Stomach (tissue), 19 donors: Measurements from ENCODE around the gene PCDHGA3. TPM values are rescaled to one million over a fixed set of nuclear protein-coding genes. Genes with fewer than 3 reads are reported as not detected.
A peak's percentile ranks its signal among the peaks of the same experiment; 100 is the strongest.

Experiments used
- DNase-seq, 2 donors: peaks; one replicate each; pipeline versions ENCODE4 v3.0.0 to v3.0.0-alpha.2; 2013 to 2019
- H3K27ac ChIP-seq, 5 donors: fragments of 200-600 bp in 4 of 5; sonication (generic) in 4 of 5; one replicate each; pipeline ENCODE4 v1.5.1; 2013 to 2019; ENCODE audit warnings: mild to moderate bottlenecking in 1 of 5, moderate library complexity in 1 of 5
- H3K27me3 ChIP-seq, 3 donors: fragments of 200-600 bp; sonication (generic); one replicate each; pipeline ENCODE4 v1.5.1; 2017 to 2019; ENCODE audit warnings: mixed run types in 1 of 3
- H3K36me3 ChIP-seq, 4 donors: fragments of 200-600 bp; sonication (generic); 1 replicate in 3 of 4; 2 replicates in 1 of 4; pipeline ENCODE4 v1.5.1; 2016 to 2019
- H3K4me1 ChIP-seq, 4 donors: fragments of 200-600 bp; sonication (generic); one replicate each; pipeline ENCODE4 v1.5.1; 2016 to 2019
- H3K4me3 ChIP-seq, 4 donors: fragments of 200-600 bp; sonication (generic) in 3 of 4; one replicate each; pipeline ENCODE4 v1.5.1; 2016 to 2019; ENCODE audit warnings: mild to moderate bottlenecking in 1 of 4
- H3K9me3 ChIP-seq, 4 donors: fragments of 200-600 bp; sonication (generic); one replicate each; pipeline ENCODE4 v1.5.1; 2016 to 2019
- CTCF ChIP-seq, 7 experiments: fragments of 450-650 bp in 4 of 7; fragments of 200-600 bp in 3 of 7; sonication (generic) in 3 of 7; IDR thresholded peaks; one replicate each; pipeline ENCODE4 v1.5.1; 2016 to 2019; ENCODE audit warnings: antibody characterized with exemption in 7 of 7, control low read depth in 2 of 7, mild to moderate bottlenecking in 1 of 7
- EP300 ChIP-seq: sonication (generic); formaldehyde crosslinking; IDR thresholded peaks from one replicate; pipeline ENCODE4 v1.6.1; 2017; ENCODE audit warnings: antibody characterized with exemption
- POLR2A ChIP-seq, 4 donors: fragments of 450-650 bp; IDR thresholded peaks; one replicate each; pipeline ENCODE4 v1.6.1; 2016; ENCODE audit warnings: antibody characterized with exemption in 4 of 4, control low read depth in 2 of 4, mild to moderate bottlenecking in 1 of 4, moderate library complexity in 1 of 4
- POLR2AphosphoS5 ChIP-seq, 3 donors: sonication (generic); formaldehyde crosslinking; IDR thresholded peaks; one replicate each; pipeline ENCODE4 v1.6.1; 2016; ENCODE audit warnings: antibody characterized with exemption in 3 of 3
- WGBS, 5 donors: extraction: QIAGEN DNeasy Blood & Tissue Kit in 3 of 5; methylation state at CpG; one replicate each; pipeline versions ENCODE4 v1.1.5 to v1.1.7; 2013 to 2018; 5-methylcytosine and 5-hydroxymethylcytosine counted together
- intact Hi-C: fragments of 100-400 bp; cut with DNase I; formaldehyde crosslinking; loops from one replicate; pipeline ENCODE4 v1.15.1; 2023; ENCODE audit warnings: low total_unique reads
- long read RNA-seq, 10 donors: transcript quantifications; one replicate each; lab custom pipeline, GENCODE V29; 2026
- polyA plus RNA-seq, 3 donors: library from polyadenylated mRNA; stranded (reverse); fragments of 200-250 nt; gene quantifications; one replicate each; pipeline ENCODE4 v1.2.3, GENCODE V29; 2013
- total RNA-seq, 5 donors: library from RNA; depleted of rRNA; stranded (reverse); fragments of >200 nt; gene quantifications; one replicate each; pipeline versions ENCODE4 v1.1.0 to v1.2.3, GENCODE V29; 2014 to 2016
- donor health status: healthy with polysubstance abuse.
- donor health status: Bipolar disorder and iron deficiency.
- donor health status: healthy.

PCDHGA3 gene
- total RNA-seq (1 to 10 TPM in 3 of 5 donors, under 1 TPM in 1, not detected in 1; 0.58 to 6.7 (median 1.4) TPM), polyA plus RNA-seq (under 1 TPM in 1 of 3 donors, not detected in 2; 0.08 TPM)
- long read RNA-seq, donor 1, partial matches to known transcripts = 0 of 1 reads
- long read RNA-seq, donor 1, other reads (novel, unspliced or antisense) = 0 of 1 reads
- long read RNA-seq, donor 2, partial matches to known transcripts = 0 of 2 reads
- long read RNA-seq, donor 2, other reads (novel, unspliced or antisense) = 0 of 2 reads
- long read RNA-seq, donor 3 = 0 reads
- long read RNA-seq, donor 4 = 0 reads
- long read RNA-seq, donor 5, full-length matches to known transcripts = 8 of 8 reads
- long read RNA-seq, donor 5, partial matches to known transcripts = 0 of 8 reads
- long read RNA-seq, donor 5, other reads (novel, unspliced or antisense) = 0 of 8 reads
- long read RNA-seq, donor 6, full-length matches to known transcripts = 1 of 1 reads
- long read RNA-seq, donor 6, partial matches to known transcripts = 0 of 1 reads
- long read RNA-seq, donor 6, other reads (novel, unspliced or antisense) = 0 of 1 reads
- long read RNA-seq, donor 7, full-length matches to known transcripts = 2 of 2 reads
- long read RNA-seq, donor 7, partial matches to known transcripts = 0 of 2 reads
- long read RNA-seq, donor 7, other reads (novel, unspliced or antisense) = 0 of 2 reads
- long read RNA-seq, donor 8, partial matches to known transcripts = 0 of 1 reads
- long read RNA-seq, donor 8, other reads (novel, unspliced or antisense) = 0 of 1 reads
- long read RNA-seq, donor 9, full-length matches to known transcripts = 2 of 2 reads
- long read RNA-seq, donor 9, partial matches to known transcripts = 0 of 2 reads
- long read RNA-seq, donor 9, other reads (novel, unspliced or antisense) = 0 of 2 reads
- long read RNA-seq, donor 10, full-length matches to known transcripts = 1 of 1 reads
- long read RNA-seq, donor 10, partial matches to known transcripts = 0 of 1 reads
- long read RNA-seq, donor 10, other reads (novel, unspliced or antisense) = 0 of 1 reads

GRCh38 chr5:141343242-141343952 lies at the start of gene PCDHGA3:
Gene PCDHGA3 (plus strand): TSS chr5:141343829. CDS start chr5:141344034, 205 bp downstream.
- 17 to 25% (median 24%) methylated on average over 9 of the region's 9 CpGs for WGBS, 5 donors
- no peaks in the 10 kb centered on the region for H3K4me1 ChIP-seq
- no peak within 1 kb of the TSS for H3K27ac ChIP-seq
- no peak for TF ChIP-seq POLR2AphosphoS5 (IDR thresholded peaks at IDR 0.05)
- no peak for TF ChIP-seq CTCF (IDR thresholded peaks at IDR 0.05)
- H3K4me3 ChIP-seq = peak within 1 kb of the TSS in 2 of 4 donors; percentile 4 to 17
- peak in 1 of 2 donors; percentile 42 for DNase-seq
- peaks cover 0 to 66% (median 18%) of the 10 kb centered on the region in 3 donors for H3K27me3 ChIP-seq
- peaks cover 42 to 99% (median 96%) of the 10 kb centered on the region in 4 donors for H3K9me3 ChIP-seq
- peaks cover 0 to 8% (median 0%) of the 10 kb centered on the region in 4 donors for H3K36me3 ChIP-seq
- intact Hi-C loops = no loop called here

- peak in 1 of 2 donors; percentile 26 for DNase-seq
- H3K36me3 ChIP-seq = peaks cover 0 to 48% (median 12%) of the 10 kb centered on the region in 4 donors
- H3K9me3 ChIP-seq = peaks cover 51 to 99% (median 87%) of the 10 kb centered on the region in 4 donors
- no peaks in the 10 kb centered on the region for H3K27me3 ChIP-seq
- no peaks in the 10 kb centered on the region for H3K4me1 ChIP-seq
- H3K27ac ChIP-seq = no peak overlapping the region
- intact Hi-C loops = no loop called here
- no peak overlapping the region for H3K4me3 ChIP-seq
- 34 to 66% (median 58%) methylated on average over 4 of the region's 4 CpGs for WGBS, 5 donors
- TF ChIP-seq CTCF (IDR thresholded peaks at IDR 0.05) (no peak), EP300 (no peak), POLR2A (IDR thresholded peaks at IDR 0.05) (no peak), POLR2AphosphoS5 (IDR thresholded peaks at IDR 0.05) (no peak)
These were observed 45.3 kb upstream of the PCDHGA3 start for GRCh38 chr5:141298376-141298775.

GRCh38 chr5:141303756-141304155 lies 39.9 kb upstream of the PCDHGA3 start, which contains the start of gene SLC25A2:
Gene SLC25A2 (minus strand): TSS chr5:141304049. CDS start chr5:141303865, 184 bp downstream.
- Histone ChIP-seq H3K27me3 (no peaks in the 10 kb centered on the region), H3K4me3 (no peak within 1 kb of the TSS), H3K9me3 (peaks cover 49 to 100% (median 92%) of the 10 kb centered on the region in 4 donors), H3K27ac (no peak within 1 kb of the TSS), H3K36me3 (peaks cover 0 to 32% (median 4%) of the 10 kb centered on the region in 4 donors), H3K4me1 (no peaks in the 10 kb centered on the region)
- intact Hi-C loops = no loop called here
- no peak for DNase-seq
- WGBS, 5 donors = 47 to 65% (median 57%) methylated on average over 20 to 36 of the region's 36 CpGs
- TF ChIP-seq POLR2AphosphoS5 (IDR thresholded peaks at IDR 0.05) = no peak
- no peak for TF ChIP-seq EP300
- no peak for TF ChIP-seq POLR2A (IDR thresholded peaks at IDR 0.05)

GRCh38 chr5:141306630-141307029 lies 37.0 kb upstream of the PCDHGA3 start:
- intact Hi-C loops = no loop called here

More at GRCh38 chr5:141306630-141307029, 37.0 kb upstream of the PCDHGA3 start:
- no peak overlapping the region for H3K27ac ChIP-seq
- H3K4me3 ChIP-seq = no peak overlapping the region
- no peaks in the 10 kb centered on the region for H3K27me3 ChIP-seq
- TF ChIP-seq POLR2A (IDR thresholded peaks at IDR 0.05) (no peak), CTCF (IDR thresholded peaks at IDR 0.05) (no peak), POLR2AphosphoS5 (IDR thresholded peaks at IDR 0.05) (no peak), EP300 (no peak)
- 97 to 100% (median 100%) methylated on average over 1 of the region's 1 CpG for WGBS, 5 donors
- H3K9me3 ChIP-seq = peaks cover 46 to 100% (median 97%) of the 10 kb centered on the region in 4 donors
- peaks cover 0 to 44% (median 4%) of the 10 kb centered on the region in 4 donors for H3K36me3 ChIP-seq
- no peaks in the 10 kb centered on the region for H3K4me1 ChIP-seq
- no peak for DNase-seq
